Activated effector memory CD4-positive, alpha-beta T cell treated with anti-CD3 and anti-CD28 coated beads, Interleukin-2, amount 50 U/mL, for 16 hours (primary cell): ENCODE data around the gene ZNF469.

ENCODE experiments used
- DNase-seq: peaks from one replicate; pipeline ENCODE4 v3.0.0-alpha.2; 2020

Gene ZNF469

DNA sequence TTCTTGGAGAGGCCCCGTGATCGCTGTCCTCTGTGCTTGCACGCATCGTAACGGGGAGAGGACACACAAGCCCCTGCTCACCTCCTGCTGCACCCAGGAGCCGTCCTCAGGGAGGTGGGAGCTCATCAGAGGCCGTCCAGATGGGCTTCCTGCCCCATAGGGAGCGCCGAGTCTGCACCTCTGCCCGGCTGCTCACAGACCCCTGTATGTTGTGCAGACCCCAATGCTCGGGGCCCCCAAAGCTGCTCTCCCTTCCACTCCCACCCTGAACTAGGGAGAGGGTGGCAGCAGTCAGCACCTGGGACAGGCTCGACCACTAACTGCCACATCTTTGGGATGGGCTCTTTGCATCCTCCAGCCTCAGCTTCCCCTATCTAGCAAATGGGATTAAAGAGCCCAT lies 4.4 kb upstream of the ZNF469 start:
- DNase-seq, result no peak

DNA sequence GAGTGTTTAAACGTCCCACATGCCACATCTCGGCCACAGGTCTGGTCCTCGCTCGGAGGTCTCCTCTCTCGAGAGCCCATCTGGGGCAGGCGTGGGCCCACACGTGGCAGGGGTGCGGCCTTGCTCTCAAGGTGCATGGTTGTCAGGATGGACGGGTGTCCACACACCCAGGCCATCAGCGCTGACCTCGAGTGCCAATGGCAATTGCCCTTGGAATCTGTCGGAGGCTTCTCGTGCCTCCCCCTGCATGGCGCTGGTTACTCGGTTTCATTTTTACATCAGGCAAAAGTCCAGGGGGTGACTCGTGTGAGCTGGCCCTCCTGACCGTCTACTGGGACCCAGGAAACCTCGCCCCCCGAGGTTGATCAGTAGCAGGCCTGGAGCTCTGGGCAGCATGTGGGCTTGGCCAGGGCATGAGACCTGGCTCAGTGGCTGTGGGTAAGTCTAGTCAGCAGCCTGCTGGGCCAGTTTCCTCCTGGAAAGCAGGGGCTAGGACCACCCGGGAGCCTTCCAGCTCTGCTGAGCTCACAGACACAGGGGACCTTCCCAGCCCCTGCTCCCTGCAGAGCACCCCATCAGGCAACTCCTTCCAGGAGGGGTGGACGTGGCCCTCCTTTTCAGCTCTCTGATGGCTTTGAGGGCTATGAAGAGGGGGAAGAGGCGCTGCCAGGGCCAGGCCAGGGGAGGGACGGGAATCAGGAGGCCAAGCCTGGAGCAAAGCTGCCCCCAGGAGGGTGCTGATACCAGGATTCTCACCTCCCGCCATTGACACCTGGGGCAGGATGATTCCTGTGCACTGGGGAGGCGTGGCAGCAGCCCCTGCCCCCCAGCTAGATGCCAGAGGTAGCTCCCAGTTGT lies 3.7 kb upstream of the ZNF469 start:
- DNase-seq, result no peak

DNA sequence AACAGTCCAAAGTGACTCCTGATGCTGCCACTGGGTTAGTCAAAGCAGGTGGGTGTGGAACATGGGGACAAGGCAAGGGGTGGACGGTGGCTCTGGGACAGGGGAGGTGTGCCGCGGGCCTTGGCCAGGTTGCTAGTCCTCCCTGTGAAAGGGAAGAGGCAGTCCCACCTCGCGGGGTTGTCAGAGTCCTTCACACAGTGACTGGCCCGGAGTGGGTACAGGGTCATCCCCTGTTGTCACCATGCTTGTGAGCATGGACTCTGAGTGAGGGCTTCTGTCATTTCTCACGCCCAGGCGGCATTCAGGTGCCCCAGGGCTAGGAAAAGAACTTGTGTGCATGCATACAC lies 3.1 kb upstream of the ZNF469 start:
- DNase-seq, result no peak

DNA sequence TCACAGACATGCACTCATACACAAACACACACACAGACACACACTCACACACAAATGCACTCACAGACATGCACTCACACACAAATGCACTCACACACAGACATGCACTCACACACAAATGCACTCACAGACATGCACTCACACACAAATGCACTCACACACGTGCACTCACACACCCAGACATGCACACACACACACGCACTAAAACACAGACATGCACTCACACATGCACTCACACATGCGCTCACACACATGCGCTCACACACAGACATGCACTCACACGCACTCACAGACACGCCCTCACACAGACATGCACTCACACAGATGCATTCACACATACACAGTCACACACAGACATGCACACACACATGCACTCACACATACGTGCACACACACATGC lies 2.7 kb upstream of the ZNF469 start:
- DNase-seq, result no peak

DNA sequence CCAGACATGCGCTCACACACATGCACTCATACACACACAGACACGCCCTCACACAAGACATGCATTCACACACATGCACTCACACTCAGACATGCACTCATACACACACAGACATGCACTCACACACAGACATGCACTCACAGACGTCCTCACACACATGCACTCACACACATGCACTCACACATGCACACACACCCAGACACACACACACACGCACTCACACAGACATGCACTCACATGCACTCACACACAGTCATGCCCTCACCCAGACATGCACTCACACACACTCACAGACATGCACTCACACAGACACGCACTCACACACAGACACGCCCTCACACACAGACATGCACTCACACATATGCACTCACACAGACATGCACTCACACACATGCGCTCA lies 2.1 kb upstream of the ZNF469 start:
- no peak for DNase-seq

DNA sequence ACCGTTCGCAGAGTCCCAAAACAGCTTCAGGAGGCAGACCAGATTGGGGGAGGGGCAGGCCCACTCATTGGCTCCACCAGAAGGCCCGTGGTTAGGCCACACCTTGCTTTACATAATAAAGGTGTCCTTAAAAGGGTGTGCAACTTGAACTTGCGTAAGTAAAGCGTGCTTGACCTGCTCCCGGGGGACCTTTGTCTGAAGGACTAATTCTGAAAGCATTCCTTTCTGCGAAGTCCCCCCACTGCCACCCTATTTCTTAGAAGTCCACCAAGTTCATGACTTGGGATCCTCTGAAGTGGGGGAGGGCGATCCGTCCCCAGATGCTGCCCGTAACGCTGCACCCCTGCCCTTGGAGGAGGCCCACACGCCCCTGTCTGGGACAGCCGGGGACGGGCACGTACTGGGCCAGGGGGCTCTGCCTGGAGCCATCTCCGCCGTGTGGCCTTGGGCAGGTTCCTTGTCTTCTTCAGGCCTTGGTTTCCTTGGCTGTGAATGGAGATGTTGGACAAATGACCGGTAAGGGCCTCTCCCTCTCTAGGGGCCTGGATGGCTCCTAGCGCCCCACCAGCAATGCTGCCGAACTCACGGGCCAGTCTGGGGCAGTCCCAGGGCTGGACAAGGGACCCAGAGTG lies 823 bp upstream of the ZNF469 start:
- no peak for DNase-seq

DNA sequence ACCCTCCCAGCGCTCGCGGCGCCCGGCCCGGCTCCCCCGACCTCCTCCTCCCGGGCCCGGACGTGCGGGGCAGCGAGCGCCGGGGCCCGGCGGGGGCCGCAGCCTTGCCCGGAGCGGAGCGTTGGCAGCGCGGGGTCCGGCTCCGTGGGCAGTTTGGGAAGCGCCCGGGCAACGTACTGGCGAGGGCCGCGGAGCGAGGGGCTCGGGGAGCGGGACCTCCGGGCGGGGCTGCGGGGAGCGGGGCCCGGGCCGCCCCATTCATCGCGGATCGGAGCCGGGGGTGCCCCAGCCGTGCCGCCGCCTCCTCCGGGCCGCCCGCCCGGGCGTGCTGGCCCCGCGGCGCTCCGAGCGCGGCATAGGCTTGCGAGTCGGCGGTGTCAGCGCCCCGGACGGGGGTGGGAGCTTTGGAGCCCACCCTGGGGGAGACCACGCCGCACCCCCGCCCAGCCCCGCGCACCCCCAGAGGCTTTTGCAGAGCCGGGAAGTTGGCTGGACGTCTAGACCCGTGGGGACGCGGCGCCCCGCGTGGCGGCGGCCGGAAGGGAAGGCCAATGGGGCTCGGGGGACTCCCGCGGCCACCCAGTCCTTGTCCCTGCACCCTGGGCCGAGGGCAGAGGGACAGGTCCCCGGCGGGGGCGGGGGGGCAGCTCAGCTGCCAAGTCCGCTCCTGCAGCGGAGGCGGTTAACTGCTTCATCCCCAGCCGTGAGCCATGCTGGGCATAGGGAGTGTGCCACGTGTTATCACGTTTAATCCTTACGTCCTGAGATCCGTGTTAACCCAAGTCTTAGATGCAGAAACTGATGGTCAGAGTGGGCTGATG lies 852 bp downstream of the ZNF469 start:
- DNase-seq, result no peak

DNA sequence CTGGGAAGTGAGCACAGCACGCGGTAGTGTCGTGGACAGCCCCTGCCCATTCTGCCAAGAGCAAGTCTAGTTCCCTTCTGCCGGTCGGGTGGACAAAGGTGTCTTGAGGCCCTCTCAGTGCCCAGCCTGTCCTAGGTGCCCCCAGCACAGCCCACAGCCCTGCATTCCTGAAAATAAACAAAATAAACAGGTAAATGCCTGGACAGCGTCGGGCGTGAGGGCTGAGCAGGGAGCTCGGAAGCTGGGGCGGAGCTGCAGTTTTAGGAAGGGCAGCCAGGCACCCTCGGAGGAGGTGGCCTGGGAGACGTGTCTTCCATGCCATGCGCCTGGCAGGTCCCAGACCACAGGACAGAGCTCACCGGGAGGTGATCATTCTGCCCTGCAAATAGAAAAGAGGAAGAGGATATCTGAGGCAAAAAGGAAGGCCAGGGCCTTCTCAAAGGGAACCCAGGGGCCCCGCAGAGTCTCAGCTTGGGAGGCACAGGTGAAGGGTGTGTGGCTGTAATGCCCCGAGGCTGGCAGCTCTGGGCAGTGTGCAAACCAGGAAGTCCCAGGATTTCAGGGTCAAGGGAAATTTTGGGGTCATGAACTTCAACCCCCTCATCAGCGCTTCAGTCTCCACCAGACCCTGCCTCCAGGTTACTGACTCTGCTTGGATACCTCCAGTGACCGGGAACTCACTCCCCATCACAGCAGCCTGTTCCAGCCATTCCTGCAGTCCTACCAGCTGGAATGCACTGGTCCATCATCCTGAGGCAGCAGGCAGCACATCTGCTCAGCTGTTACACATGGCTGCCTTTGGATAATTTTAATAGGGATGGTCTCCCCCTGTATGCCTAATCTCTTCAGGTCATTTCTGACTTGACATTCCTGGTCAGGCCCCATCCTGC lies 1.7 kb downstream of the ZNF469 start:
- no peak for DNase-seq

DNA sequence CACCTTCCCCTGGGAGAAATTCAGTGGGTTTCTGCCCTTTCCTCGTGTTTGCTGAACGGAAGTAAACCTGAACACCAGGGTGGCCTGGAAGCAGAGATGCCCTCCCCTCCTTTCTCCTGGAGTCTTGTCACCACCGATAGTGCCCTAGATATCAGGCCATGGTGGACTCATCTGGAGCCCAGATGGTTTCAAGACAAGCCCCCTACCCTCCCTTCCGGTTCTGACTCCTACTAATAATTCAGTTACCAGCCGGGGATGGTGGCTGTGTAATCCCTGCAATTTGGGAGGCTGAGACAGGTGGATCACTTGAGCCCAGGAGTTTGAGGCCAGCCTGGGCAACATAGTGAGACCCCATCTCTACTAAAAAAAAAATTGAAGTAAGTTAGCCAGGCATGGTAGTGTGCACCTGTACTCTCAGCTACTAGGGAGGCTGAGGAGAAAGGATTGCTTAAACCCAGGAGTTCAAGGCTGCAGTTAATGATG lies 2.4 kb downstream of the ZNF469 start:
- no peak for DNase-seq

DNA sequence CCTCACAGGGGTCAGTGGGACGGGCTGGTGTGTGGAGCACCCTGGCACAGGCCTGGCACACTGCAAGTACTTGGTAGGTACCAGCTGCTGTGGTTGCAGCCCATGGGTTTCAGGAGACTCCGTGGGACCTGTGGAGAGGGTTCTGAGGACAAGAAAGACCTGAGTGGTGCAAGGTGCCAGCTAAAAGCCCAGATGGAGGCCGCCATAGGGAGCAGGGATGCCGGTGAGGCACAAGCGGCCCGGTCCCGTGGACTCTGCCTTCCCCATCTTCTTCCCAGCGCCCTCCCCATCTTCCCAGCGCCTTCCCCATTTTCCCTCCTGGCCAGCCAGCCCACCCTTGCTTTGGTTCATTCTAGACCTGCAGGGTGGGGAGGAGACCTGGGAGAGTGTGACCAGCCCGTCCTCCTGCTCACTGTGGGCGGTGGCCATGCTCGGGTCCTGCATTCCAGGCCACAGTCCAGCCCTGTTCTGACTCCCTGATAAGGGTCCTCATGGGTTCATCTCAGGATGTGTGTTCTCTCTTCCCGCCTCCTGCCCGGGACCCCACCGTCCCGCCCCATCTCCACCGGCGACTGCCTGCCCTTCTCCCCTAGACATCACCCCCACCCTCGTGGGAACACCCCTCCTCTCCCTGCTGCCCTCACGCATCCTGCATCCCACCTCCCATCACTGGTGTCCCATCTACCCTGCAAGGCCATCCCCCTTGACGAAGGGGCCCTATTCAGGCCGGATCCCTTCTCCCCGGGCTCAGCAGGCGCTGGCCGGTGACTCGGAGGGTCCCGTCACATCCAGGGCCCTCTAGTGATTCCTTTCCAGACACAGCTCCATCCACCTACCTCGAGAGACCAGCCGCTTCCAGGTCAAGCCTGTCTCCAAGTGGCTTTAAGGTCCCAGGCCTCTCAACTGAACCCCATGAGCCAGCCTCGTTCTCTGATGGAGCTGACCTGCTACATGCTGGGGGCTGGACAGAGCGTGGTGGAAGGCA lies 3.4 kb downstream of the ZNF469 start:
- DNase-seq, result no peak

DNA sequence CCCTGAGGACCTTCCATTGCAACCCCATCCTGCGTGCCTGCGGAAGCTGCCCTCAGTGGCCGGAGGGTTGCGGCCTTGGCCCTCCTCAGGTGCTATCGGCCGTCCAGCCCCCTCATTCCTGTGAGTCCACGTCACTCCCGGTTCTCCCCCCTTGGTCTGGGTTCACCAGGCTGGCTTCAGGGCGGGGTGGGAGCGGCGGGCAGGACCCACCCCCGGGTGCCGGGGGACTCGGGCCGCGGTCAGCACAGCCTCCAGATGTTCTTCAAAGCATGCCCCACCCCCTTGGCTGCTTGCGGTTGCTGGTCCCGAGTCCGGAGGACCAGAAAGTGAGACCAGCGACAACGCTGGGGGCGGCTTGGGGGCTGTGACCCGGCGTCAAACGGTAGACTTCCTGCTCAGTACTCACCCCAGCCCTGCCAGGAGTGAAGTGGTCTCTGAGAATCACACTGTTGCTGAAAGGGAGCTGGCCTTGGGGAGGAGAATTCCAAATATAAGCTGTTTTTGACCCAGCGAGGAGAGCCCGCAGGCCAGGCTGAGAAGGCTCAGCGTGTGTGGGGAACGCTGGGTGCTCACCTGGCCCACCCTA lies 4.5 kb downstream of the ZNF469 start:
- no peak for DNase-seq

DNA sequence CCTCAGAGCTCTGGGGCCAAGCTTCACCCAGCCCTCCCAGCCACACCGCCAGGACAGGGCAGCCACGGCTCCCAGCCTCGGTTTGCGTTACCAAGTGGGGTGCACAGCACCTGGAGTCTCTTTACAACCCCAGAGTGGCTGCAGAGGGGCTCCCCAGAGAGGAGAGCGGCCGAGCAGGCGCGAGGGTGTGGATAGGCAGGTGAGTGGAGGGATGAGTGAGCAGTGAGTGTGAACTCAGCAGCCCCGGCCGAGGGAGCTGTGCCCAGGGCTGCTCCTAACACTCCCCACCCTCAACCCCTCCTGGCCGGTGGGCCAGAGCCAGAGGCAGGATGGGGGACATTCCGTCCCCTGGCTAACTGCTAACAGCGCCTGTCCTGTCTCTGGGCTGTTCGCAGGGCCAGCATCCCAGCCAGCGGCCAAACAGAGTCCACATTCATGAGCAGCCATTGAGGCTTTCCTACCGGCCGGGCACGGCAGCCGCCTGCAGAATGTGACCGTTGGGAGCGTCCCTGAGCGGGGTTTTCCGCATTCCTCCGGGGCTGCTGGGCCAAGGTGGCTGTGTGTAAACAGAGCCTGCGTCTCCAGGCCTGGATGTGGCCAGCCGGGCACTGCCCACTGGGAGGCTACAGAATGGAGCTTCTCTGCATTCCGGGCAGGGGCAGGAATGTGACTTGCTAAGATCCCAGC lies 5.3 kb downstream of the ZNF469 start:
- DNase-seq, result no peak

DNA sequence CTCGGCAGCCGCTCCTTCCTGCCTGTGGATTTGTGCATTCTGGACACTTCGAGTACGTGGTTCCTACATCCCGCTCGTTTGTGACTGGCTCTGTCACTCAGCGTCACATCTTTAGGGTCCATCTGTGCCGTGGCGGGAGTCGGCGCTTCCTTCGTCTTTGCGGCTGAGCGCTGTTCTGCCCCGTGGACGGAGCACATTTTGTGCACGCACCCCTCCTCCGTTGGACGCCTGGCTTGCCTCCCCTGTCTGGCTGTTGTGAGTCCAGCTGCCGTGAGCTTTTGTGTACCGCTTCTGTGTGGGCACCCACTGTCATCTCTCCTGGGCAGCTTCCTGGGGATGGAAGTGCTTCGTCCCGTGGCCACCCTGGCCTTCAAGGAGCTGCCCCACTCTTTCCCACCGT lies 6.4 kb downstream of the ZNF469 start:
- no peak for DNase-seq

DNA sequence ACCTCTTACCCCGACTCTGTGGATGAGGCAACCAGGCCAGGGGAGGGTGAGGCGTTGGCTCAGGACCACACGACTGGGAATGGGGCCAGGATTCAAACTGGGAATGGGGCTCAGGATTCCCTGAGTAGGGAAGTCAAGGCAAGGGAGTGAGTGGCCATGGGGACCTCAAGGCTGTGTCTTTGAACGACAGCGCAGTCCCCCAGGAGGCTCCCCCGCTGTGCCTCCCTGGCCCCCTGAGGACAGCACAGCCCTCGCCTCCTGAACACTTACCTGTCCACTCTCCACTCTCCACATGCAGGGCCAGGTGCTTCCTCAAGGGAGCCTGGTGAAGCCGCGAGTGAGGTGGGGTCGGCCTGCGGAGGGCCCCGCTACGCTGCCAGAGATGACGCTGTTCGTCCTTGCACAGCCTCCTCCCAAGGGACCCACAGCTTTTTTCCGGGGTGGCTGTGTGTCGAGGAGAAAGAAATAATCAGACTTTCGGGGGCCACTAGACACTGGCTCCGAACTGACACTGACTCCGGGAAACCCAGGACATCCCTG lies 6.9 kb downstream of the ZNF469 start:
- DNase-seq, result no peak

DNA sequence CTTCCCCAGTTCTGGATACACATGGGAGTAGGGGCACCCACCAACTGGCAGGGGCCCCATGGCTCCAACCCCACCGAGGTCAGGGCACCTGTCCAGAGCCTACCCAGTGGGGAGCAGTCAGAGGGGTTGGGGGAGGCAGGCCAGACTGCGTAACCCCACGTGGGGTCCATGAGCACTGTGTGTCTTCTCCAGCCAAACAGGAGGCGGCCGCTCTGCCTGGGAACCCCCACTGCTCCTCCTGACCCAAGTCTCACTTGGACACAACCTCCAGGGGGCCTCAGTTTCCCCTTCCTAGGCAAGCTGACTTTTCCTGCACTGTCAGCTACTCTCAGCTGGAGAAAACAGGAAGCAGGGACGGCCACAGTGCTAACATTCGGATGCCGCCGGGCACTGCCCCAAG lies 7.5 kb downstream of the ZNF469 start:
- DNase-seq, result no peak

DNA sequence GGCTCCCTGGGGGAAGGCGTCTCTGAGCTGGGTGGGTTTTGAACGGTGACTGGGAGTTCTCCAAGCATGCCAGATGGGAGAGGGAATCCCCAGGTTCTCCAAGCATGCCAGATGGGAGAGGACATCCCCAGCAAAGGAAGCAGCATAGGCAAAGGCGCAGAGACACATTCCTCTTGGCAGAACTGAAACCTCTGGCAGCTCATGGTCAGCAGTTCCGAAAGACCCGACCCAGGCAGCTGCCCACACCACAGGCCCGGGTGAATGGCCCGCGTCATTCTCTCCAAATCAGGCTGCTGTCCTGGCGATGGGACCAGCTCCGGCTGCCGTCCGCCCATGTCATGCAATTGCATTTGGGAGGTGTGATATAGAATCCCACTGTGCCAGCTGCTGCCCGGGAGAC lies 8.0 kb downstream of the ZNF469 start:
- DNase-seq, result no peak

DNA sequence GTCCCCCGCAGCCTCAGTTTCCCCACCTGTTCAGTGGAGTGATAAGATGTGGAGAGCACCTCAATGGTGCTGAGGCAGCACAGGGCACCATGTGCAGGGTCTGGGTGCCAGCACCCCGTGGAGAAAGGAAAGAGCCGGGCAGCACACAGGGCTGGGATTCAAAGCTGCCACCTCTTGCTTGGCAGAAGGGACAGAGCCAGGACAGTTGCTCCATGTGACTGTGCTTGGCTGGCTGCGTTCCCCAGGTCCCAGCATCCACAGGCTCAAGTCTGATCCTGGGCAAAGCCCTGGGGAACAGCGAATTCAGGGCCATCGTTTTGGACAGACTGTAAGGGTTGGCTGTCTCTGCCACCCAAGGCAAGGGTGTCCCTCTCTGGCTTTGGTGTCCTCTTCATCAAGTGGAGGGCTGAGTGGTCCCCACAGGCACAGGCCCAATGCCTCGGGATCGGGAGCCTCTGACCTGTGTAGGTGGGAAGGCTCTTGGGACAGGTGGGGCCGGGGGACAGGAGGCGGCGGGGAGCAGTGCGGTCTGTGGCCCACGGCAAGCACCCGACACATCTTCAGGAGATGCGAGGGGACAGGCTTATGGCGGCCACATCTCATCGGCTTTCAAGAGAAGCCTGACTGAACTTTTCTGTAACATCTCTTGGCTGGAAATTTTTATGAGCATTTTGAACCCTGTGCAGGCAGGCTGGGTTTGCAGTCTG lies 8.5 kb downstream of the ZNF469 start:
- no peak for DNase-seq

DNA sequence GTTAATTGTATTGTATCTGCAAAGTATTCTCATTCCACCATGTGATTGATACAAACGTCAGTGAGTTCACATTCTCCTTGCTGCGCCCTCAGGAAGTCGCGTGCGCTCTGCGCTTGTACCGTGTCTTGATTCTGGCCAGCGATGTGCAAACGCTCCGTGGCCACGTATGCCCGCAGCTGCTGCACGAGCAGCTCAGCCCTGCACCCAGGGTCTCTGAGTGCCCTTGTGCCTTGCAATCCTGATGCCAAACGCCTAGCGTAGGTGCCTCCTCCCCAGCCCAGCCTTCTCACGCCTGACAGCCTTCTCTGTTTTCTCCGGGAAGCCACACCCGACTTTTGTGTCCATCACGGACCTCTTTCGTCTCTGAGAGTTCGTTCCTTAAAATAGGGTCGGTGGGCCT lies 9.4 kb downstream of the ZNF469 start:
- DNase-seq, result no peak

DNA sequence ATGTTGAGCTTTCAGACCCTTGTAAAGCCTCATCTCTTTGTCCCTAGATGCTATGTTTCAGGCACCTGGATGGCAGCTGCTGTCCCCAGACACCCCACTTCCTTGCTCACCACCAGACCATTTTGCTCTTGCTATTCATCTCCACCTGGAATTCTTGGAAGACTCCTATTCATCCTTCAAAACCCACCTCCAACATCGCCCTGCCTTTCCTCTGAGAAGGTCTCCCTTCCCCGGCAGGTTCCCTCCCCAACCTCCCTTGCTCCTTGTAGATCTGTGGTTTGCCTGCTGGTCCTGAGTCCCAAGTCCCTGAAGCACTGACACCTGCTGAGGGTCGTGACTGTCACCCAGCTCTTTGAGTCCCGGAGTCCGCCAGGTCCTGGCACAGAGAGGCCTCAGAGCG lies 9.9 kb downstream of the ZNF469 start:
- DNase-seq, result no peak

DNA sequence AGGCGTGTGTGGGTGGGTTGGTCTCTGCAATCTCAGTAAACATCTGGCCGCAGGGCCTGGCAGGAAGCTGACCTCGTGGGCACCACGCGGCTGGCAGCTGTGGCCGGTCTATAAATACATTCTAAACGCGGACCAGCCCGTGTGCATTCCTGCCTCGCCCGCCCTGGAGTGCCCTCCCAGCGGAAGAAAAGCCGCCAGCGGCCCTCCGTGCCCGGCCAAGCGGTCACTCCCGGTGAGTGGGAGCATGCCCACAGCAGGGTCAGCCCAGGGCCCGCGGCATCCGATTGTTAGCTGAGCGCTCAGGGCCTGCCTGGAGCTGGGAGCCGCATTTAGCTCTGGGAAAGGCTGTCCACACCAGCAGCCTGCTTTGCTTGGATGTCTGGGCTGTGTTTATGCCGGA lies 10.3 kb downstream of the ZNF469 start:
- DNase-seq, result no peak
